Right lobe of liver (tissue), 6 donors: ENCODE results near the gene MYOF. TPM values are rescaled to one million over a fixed set of nuclear protein-coding genes. Genes with fewer than 3 reads are reported as not detected.

Experiments
- ATAC-seq, 4 donors: fragments of 200-7000 bp; cut with Tn5 transposase; one replicate each; pipeline ENCODE4 v1.9.1; 2020; ENCODE audit warnings: mild to moderate bottlenecking in 4 of 4, moderate library complexity in 4 of 4
- DNase-seq, 3 donors: peaks; one replicate each; pipeline ENCODE4 v3.0.0-alpha.2; 2020
- H3K27ac ChIP-seq, 3 donors: fragments of 200-600 bp; one replicate each; pipeline ENCODE4 v1.8.0; 2022
- H3K27me3 ChIP-seq, 2 donors: fragments of 200-600 bp; one replicate each; pipeline ENCODE4 v1.8.0; 2022
- H3K36me3 ChIP-seq, 4 donors: fragments of 200-600 bp; sonication (generic) in 1 of 4; one replicate each; pipeline versions ENCODE4 v1.5.1 to v1.8.0; 2017 to 2022; ENCODE audit warnings: control low read depth in 1 of 4
- H3K4me1 ChIP-seq, 4 donors: fragments of 200-600 bp; sonication (generic) in 1 of 4; one replicate each; pipeline versions ENCODE4 v1.5.1 to v1.8.0; 2017 to 2022; ENCODE audit warnings: control low read depth in 1 of 4
- H3K4me3 ChIP-seq, 3 donors: fragments of 200-600 bp; one replicate each; pipeline ENCODE4 v1.8.0; 2022
- H3K9me3 ChIP-seq, 4 donors: fragments of 200-600 bp; sonication (generic) in 1 of 4; one replicate each; pipeline versions ENCODE4 v1.5.1 to v1.8.0; 2017 to 2022; ENCODE audit warnings: control low read depth in 1 of 4
- CTCF ChIP-seq, 4 donors: fragments of 200-600 bp in 3 of 4; fragments of 450-650 bp in 1 of 4; IDR thresholded peaks; one replicate each; pipeline versions ENCODE4 v1.5.1 to v1.8.0; 2016 to 2022; ENCODE audit warnings: antibody characterized with exemption in 4 of 4, mild to moderate bottlenecking in 2 of 4
- POLR2A ChIP-seq: fragments of 450-650 bp; IDR thresholded peaks from one replicate; pipeline ENCODE4 v1.6.1; 2017; ENCODE audit warnings: antibody characterized with exemption, mild to moderate bottlenecking
- WGBS: methylation state at CpG from one replicate; pipeline ENCODE4 v1.1.6; 2018; ENCODE audit warnings: low coverage, low lambda C conversion rate; ENCODE audit not compliant: insufficient coverage; ENCODE audit errors: missing lambda C conversion rate; 5-methylcytosine and 5-hydroxymethylcytosine counted together
- intact Hi-C, 2 donors: fragments of 100-400 bp; cut with DNase I; formaldehyde crosslinking; loops; one replicate each; pipeline versions ENCODE4 v1.11.2 to v1.14.1; 2022
- total RNA-seq, 6 experiments: library from RNA; depleted of rRNA in 2 of 6; stranded (reverse); fragments of >200 nt in 2 of 6; fragmentation: NEBNext Ultra II Directional in 3 of 6; extraction: Animal tissue kit (Norgen Biotek cat#: 25700) in 3 of 6; gene quantifications; one replicate each; pipeline versions ENCODE4 v1.1.0 to v1.2.4, GENCODE V29; 2016 to 2023
- donor health status: DM: no; HTN: yes; CAD: no.
- donor health status: DM: no; HTN: no; CAD: no.
- donor health status: DM: no; HTN: no; CAD: no.
- donor health status: DM: no; HTN: yes; CAD: no.
- donor health status: DM: no; HTN: yes; CAD: no.

Gene MYOF
- total RNA-seq, 6 experiments from 2014 or later: 1.9 to 14.6 (median 3.2) TPM

- WGBS: 58% methylated on average over 17 of the region's 18 CpGs
- no peaks in the 10 kb centered on the region for H3K36me3 ChIP-seq
- DNase-seq: no peak
- ATAC-seq: no peak
- TF ChIP-seq POLR2A: no peak
- no peak for TF ChIP-seq CTCF (IDR thresholded peaks at IDR 0.05)
- intact Hi-C loops: no loop called here
- no peak overlapping the region for H3K4me3 ChIP-seq
- no peaks in the 10 kb centered on the region for H3K4me1 ChIP-seq
- H3K9me3 ChIP-seq: no peaks in the 10 kb centered on the region
- no peaks in the 10 kb centered on the region for H3K27me3 ChIP-seq
- no peak overlapping the region for H3K27ac ChIP-seq
Observed at GRCh38 chr10:93299606-93300287, 182.4 kb downstream of the MYOF start.

GRCh38 chr10:93299195-93299594 lies 182.9 kb downstream of the MYOF start:
- H3K27me3 ChIP-seq: no peaks in the 10 kb centered on the region
- no peaks in the 10 kb centered on the region for H3K36me3 ChIP-seq
- no peaks in the 10 kb centered on the region for H3K9me3 ChIP-seq
- WGBS: 45% methylated on average over 5 of the region's 6 CpGs
- H3K4me3 ChIP-seq: no peak overlapping the region
- DNase-seq: no peak
- H3K4me1 ChIP-seq: no peaks in the 10 kb centered on the region
- H3K27ac ChIP-seq: no peak overlapping the region
- intact Hi-C loops: no loop called here
- no peak for ATAC-seq
- TF ChIP-seq POLR2A (no peak), CTCF (IDR thresholded peaks at IDR 0.05) (no peak)

- intact Hi-C loops: no loop called here
- ATAC-seq: no peak
- Histone ChIP-seq H3K36me3 (no peaks in the 10 kb centered on the region), H3K27me3 (no peaks in the 10 kb centered on the region), H3K9me3 (no peaks in the 10 kb centered on the region), H3K27ac (no peak overlapping the region), H3K4me3 (no peak overlapping the region), H3K4me1 (no peaks in the 10 kb centered on the region)
- no peak for DNase-seq
- TF ChIP-seq POLR2A (no peak), CTCF (IDR thresholded peaks at IDR 0.05) (no peak)
- WGBS: 0% methylated on average over 1 of the region's 4 CpGs
Observed at GRCh38 chr10:93296151-93296550, 186.0 kb downstream of the MYOF start.

- no peaks in the 10 kb centered on the region for H3K9me3 ChIP-seq
- H3K27ac ChIP-seq: no peak overlapping the region
- H3K4me3 ChIP-seq: no peak overlapping the region
- no peaks in the 10 kb centered on the region for H3K36me3 ChIP-seq
- TF ChIP-seq POLR2A: no peak
- no peak for TF ChIP-seq CTCF (IDR thresholded peaks at IDR 0.05)
- intact Hi-C loops: no loop called here
- WGBS: 80% methylated on average over 1 of the region's 2 CpGs
- no peak for DNase-seq
- no peaks in the 10 kb centered on the region for H3K4me1 ChIP-seq
- ATAC-seq: no peak
- H3K27me3 ChIP-seq: no peaks in the 10 kb centered on the region
Observed at GRCh38 chr10:93293999-93294398, 188.1 kb downstream of the MYOF start.
